ENCODE measurements around the gene SSR1.

GRCh38 chr6:7324520-7324919, 11.5 kb upstream of the SSR1 start:
- TF ChIP-seq TAF1 (conservative IDR thresholded peaks at IDR 0.05) (no peak), JUND (IDR thresholded peaks at IDR 0.05) (no peak), REST (IDR thresholded peaks at IDR 0.05) (no peak), CTCF (IDR thresholded peaks at IDR 0.05; ENCODE audit: low read depth, low read length, missing input control) (no peak), RAD21 (IDR thresholded peaks at IDR 0.05) (no peak), EGR1 (IDR thresholded peaks at IDR 0.05; ENCODE audit: low read depth in 2 of 2) (no peak), YY1 (IDR thresholded peaks at IDR 0.05) (no peak), MAX (IDR thresholded peaks at IDR 0.05) (no peak), FOXA1 (IDR thresholded peaks at IDR 0.05) (no peak)
- TF ChIP-seq, protein P1, sequence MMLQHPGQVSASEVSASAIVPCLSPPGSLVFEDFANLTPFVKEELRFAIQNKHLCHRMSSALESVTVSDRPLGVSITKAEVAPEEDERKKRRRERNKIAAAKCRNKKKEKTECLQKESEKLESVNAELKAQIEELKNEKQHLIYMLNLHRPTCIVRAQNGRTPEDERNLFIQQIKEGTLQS (IDR thresholded peaks at IDR 0.05) = no peak
- TF ChIP-seq, protein P2, sequence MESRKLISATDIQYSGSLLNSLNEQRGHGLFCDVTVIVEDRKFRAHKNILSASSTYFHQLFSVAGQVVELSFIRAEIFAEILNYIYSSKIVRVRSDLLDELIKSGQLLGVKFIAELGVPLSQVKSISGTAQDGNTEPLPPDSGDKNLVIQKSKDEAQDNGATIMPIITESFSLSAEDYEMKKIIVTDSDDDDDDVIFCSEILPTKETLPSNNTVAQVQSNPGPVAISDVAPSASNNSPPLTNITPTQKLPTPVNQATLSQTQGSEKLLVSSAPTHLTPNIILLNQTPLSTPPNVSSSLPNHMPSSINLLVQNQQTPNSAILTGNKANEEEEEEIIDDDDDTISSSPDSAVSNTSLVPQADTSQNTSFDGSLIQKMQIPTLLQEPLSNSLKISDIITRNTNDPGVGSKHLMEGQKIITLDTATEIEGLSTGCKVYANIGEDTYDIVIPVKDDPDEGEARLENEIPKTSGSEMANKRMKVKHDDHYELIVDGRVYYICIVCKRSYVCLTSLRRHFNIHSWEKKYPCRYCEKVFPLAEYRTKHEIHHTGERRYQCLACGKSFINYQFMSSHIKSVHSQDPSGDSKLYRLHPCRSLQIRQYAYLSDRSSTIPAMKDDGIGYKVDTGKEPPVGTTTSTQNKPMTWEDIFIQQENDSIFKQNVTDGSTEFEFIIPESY (IDR thresholded peaks at IDR 0.05) = no peak

Data from liver (tissue), 3 donors.